ENCODE results near the gene MAP4K4. TPM values are rescaled to one million over a fixed set of nuclear protein-coding genes. Genes with fewer than 3 reads are reported as not detected.

The MAP4K4 gene
- total RNA-seq, 1 experiment from 2014 or later, result 132 TPM

- H3K79me2 ChIP-seq (ENCODE audit: insufficient read depth, low read length), result no peaks in the 10 kb centered on the region
- no peaks in the 10 kb centered on the region for H3K4me1 Mint-ChIP-seq
- no peak overlapping the region for H4K91ac ChIP-seq (ENCODE audit: insufficient read length, low read depth, low read length)
- no peaks in the 10 kb centered on the region for H4K20me1 ChIP-seq (ENCODE audit: control insufficient read depth, insufficient read depth, insufficient read length)
- no peak overlapping the region for H3T11ph ChIP-seq (ENCODE audit: low read length)
- H2BK12ac ChIP-seq (ENCODE audit: insufficient read length, low read depth, low read length), result no peak overlapping the region
- peaks cover 0 to 2% of the 10 kb centered on the region in 2 experiments; a peak in 1 of 5 replicates for H3K9me3 Mint-ChIP-seq
- no peak overlapping the region for H2BK15ac ChIP-seq (ENCODE audit: low read depth, low read length)
- H3K14ac ChIP-seq (ENCODE audit: insufficient read depth, low read length), result no peak overlapping the region
- H2BK120ac ChIP-seq (ENCODE audit: low read depth, low read length, poor library complexity, severe bottlenecking), result no peak overlapping the region
- H3K27me3 ChIP-seq (ENCODE audit: insufficient read depth, low read length), result no peaks in the 10 kb centered on the region
- H3K9me3 ChIP-seq (ENCODE audit: control insufficient read depth, low read depth, low read length), result no peaks in the 10 kb centered on the region
- H3K27ac ChIP-seq (ENCODE audit: insufficient read length, low read depth, low read length), result no peak overlapping the region
- H3K23me2 ChIP-seq (ENCODE audit: insufficient read length, low read depth, low read length, poor library complexity, severe bottlenecking), result no peaks in the 10 kb centered on the region
- H3K4ac ChIP-seq (ENCODE audit: low read depth, low read length), result no peak overlapping the region
- H2AK5ac ChIP-seq (ENCODE audit: insufficient read length, low read length), result no peak overlapping the region
- H3K4me3 Mint-ChIP-seq, result no peak overlapping the region
- H3K27ac Mint-ChIP-seq, result no peak overlapping the region
- no peaks in the 10 kb centered on the region for H3K27me3 Mint-ChIP-seq (ENCODE audit: low read depth)
- no peak for TF ChIP-seq CTCF (conservative IDR thresholded peaks at IDR 0.05)
- H3K23ac ChIP-seq (ENCODE audit: insufficient read length, low read depth, low read length), result no peak overlapping the region
- H3K36me3 Mint-ChIP-seq (ENCODE audit: insufficient read depth in 1 of 3, low read depth in 3 of 3), result no peaks in the 10 kb centered on the region
- H3K18ac ChIP-seq (ENCODE audit: insufficient read length, low read depth, low read length), result no peak overlapping the region
- no peak overlapping the region for H3K9ac ChIP-seq (ENCODE audit: extremely low read depth, insufficient read length, low read length)
- WGBS (ENCODE audit: extremely low coverage, insufficient read length, low lambda C conversion rate), result no CpG with 5 or more reads among the region's 4 CpGs
- H2BK20ac ChIP-seq (ENCODE audit: low read depth, low read length, poor library complexity, severe bottlenecking), result no peak overlapping the region
- no peak overlapping the region for H4K8ac ChIP-seq (replicated peaks; ENCODE audit: insufficient read length, low read depth, low read length)
- DNase-seq, result no peak
- no peak overlapping the region for H4K5ac ChIP-seq (ENCODE audit: insufficient read length, low read depth, low read length)
- no peak overlapping the region for H2AFZ ChIP-seq (ENCODE audit: low read length)
- H3K4me2 ChIP-seq (ENCODE audit: insufficient read depth, insufficient read length, low read length), result no peak overlapping the region
- H2BK5ac ChIP-seq (ENCODE audit: insufficient read length, low read length), result no peak overlapping the region
- H3K56ac ChIP-seq (ENCODE audit: insufficient read length, low read depth, low read length), result no peak overlapping the region
- no peaks in the 10 kb centered on the region for H3K79me1 ChIP-seq (ENCODE audit: insufficient read depth, low read depth, low read length, poor library complexity, severe bottlenecking)
- H3K4me1 ChIP-seq (ENCODE audit: insufficient read depth, low read length), result no peaks in the 10 kb centered on the region; the same call in 1 of the 2 replicates
Observed at GRCh38 chr2:101682311-101682710, 15.2 kb upstream of the MAP4K4 start.

Data from H9 (cell line).